Epidermal melanocyte (primary cell): Measurements from ENCODE around the gene LRRC4.
A peak's percentile ranks its signal among the peaks of the same experiment; 100 is the strongest.

Experiments used
- DNase-seq: peaks from one replicate; pipeline ENCODE4 v3.0.0; 2011; ENCODE audit warnings: low spot score; ENCODE audit not compliant: insufficient read length

The LRRC4 gene

GRCh38 chr7:128031901-128032604 is 816 bp upstream of the LRRC4 start:
- DNase-seq: peak; percentile 85

GRCh38 chr7:128030263-128030653 is 979 bp downstream of the LRRC4 start:
- DNase-seq: no peak

- DNase-seq: no peak
Observed at GRCh38 chr7:128029405-128029995, 1.7 kb downstream of the LRRC4 start.

- DNase-seq: no peak
Observed at GRCh38 chr7:128027485-128027980, 3.7 kb downstream of the LRRC4 start.

- DNase-seq: no peak
Observed at GRCh38 chr7:128026551-128026950, 4.7 kb downstream of the LRRC4 start.

GRCh38 chr7:128025819-128026218 is 5.4 kb downstream of the LRRC4 start:
- no peak for DNase-seq

GRCh38 chr7:128025380-128025779 is 5.9 kb downstream of the LRRC4 start:
- no peak for DNase-seq

GRCh38 chr7:128024151-128024550 is 7.1 kb downstream of the LRRC4 start:
- DNase-seq: no peak

GRCh38 chr7:128022631-128023532 is 8.4 kb downstream of the LRRC4 start:
- DNase-seq: no peak

- DNase-seq: no peak
Observed at GRCh38 chr7:128021366-128021765, 9.9 kb downstream of the LRRC4 start.

GRCh38 chr7:128020159-128020558 is 11.1 kb downstream of the LRRC4 start:
- DNase-seq: no peak

GRCh38 chr7:128019288-128019687 is 11.9 kb downstream of the LRRC4 start:
- DNase-seq: no peak

- no peak for DNase-seq
Observed at GRCh38 chr7:128017862-128018845, 13.1 kb downstream of the LRRC4 start.

GRCh38 chr7:128017460-128017859 is 13.8 kb downstream of the LRRC4 start:
- no peak for DNase-seq

- no peak for DNase-seq
Observed at GRCh38 chr7:128014811-128015210, 16.4 kb downstream of the LRRC4 start.

- no peak for DNase-seq
Observed at GRCh38 chr7:128011131-128011661, 20.0 kb downstream of the LRRC4 start.

GRCh38 chr7:128010391-128011127 is 20.7 kb downstream of the LRRC4 start:
- no peak for DNase-seq

GRCh38 chr7:128008744-128009143 is 22.5 kb downstream of the LRRC4 start:
- no peak for DNase-seq

- no peak for DNase-seq
Observed at GRCh38 chr7:128008141-128008540, 23.1 kb downstream of the LRRC4 start.

GRCh38 chr7:128007303-128007680 is 23.9 kb downstream of the LRRC4 start:
- no peak for DNase-seq
